ENCODE data around the gene SAMD1.

SAMD1 gene

GRCh38 chr19:14113762-14114414 is 23.3 kb upstream of the SAMD1 start:
- no peak for DNase-seq (ENCODE audit: low read depth, low spot score)
- no peak overlapping the region for H3K4me3 ChIP-seq (ENCODE audit: low read length)
- no peaks in the 10 kb centered on the region for H3K27me3 ChIP-seq (ENCODE audit: control insufficient read depth, insufficient read depth, low read length)
- WGBS (ENCODE audit: insufficient coverage, insufficient read length): no CpG with 5 or more reads among the region's 18 CpGs
- H3K4me1 ChIP-seq (ENCODE audit: control insufficient read depth, insufficient read depth, low read length): peaks cover 7% of the 10 kb centered on the region
- H3K27ac ChIP-seq (ENCODE audit: low read length): no peak overlapping the region
- no peaks in the 10 kb centered on the region for H3K9me3 ChIP-seq (ENCODE audit: control insufficient read depth, insufficient read depth, low read length)
- H3K36me3 ChIP-seq (ENCODE audit: control insufficient read depth, insufficient read depth, low read length): no peaks in the 10 kb centered on the region

DNA sequence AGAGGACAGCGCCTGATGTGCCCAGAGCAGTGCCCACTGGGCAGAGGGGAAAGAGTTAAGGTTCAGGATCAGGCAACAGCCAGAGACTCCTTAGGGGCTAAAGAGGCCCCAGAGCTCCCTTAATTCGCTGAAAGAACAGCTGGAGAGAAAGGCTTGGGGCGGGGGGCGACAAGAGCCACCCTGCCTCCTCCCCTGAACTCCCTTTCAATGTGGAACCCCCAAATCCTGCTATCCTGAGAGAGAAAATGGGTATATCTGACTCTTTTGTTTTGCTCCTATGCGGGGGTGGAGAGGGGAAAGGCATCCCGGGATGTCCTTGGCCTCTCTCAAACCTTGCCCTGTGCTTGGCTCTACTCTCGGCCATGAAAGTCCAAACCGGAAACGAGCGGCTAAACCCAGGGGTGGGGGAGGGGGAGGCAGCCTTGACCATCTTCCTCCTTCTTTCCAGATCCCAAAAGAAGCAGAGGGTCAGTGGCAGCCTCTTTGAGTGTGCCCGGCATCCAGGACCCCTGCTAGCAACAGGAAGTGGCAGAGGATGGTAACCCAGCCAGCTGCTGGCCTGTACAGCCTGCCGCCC is 22.3 kb upstream of the SAMD1 start:
- no peaks in the 10 kb centered on the region for H3K27me3 ChIP-seq (ENCODE audit: control insufficient read depth, insufficient read depth, low read length)
- H3K36me3 ChIP-seq (ENCODE audit: control insufficient read depth, insufficient read depth, low read length): no peaks in the 10 kb centered on the region
- no CpG with 5 or more reads among the region's 12 CpGs for WGBS (ENCODE audit: insufficient coverage, insufficient read length)
- DNase-seq (ENCODE audit: low read depth, low spot score): no peak
- no peaks in the 10 kb centered on the region for H3K9me3 ChIP-seq (ENCODE audit: control insufficient read depth, insufficient read depth, low read length)
- no peak overlapping the region for H3K27ac ChIP-seq (ENCODE audit: low read length)
- no peak overlapping the region for H3K4me3 ChIP-seq (ENCODE audit: low read length)
- H3K4me1 ChIP-seq (ENCODE audit: control insufficient read depth, insufficient read depth, low read length): peaks cover 7% of the 10 kb centered on the region

DNA sequence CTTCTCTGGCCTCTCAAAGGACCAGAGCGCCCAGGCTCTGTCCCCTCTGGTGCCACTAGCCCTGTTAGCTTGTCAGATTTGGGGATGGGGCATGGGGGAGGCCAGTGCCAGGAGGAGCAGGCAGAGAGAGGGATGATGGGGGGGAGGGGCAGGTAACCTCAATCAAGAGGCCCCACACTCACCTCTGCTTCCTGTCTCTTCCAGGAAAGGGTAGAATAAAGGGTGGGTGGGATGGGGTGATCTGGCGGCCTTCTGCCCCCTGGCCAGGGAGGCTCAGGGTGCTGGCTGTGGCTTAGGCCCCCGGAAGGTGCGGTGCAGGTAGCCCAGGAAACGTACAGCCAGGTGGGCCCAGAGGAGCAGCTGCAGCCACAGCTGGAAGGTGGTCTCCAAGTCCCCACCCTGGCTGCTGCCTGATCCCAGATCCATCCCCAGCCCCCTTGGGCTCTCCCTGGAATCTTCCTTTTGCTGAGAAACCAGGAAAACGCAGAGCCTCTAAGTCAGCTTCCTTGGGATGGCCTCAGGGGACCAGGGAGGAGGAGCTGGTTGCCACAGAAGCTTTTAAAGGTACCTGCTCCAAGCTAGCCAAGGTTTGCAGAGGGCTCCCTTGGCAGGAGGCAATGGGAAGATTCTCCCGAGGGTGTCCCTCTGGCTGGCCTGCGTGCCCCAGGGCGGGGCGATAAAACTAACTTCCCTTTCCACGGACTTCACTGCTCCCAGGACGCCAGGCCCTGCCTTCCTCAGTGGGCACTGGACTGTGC is 21.7 kb upstream of the SAMD1 start:
- H3K4me3 ChIP-seq (ENCODE audit: low read length): no peak overlapping the region
- H3K36me3 ChIP-seq (ENCODE audit: control insufficient read depth, insufficient read depth, low read length): no peaks in the 10 kb centered on the region
- H3K27ac ChIP-seq (ENCODE audit: low read length): no peak overlapping the region
- no peak for DNase-seq (ENCODE audit: low read depth, low spot score)
- H3K27me3 ChIP-seq (ENCODE audit: control insufficient read depth, insufficient read depth, low read length): no peaks in the 10 kb centered on the region
- H3K4me1 ChIP-seq (ENCODE audit: control insufficient read depth, insufficient read depth, low read length): peaks cover 7% of the 10 kb centered on the region
- H3K9me3 ChIP-seq (ENCODE audit: control insufficient read depth, insufficient read depth, low read length): no peaks in the 10 kb centered on the region
- WGBS (ENCODE audit: insufficient coverage, insufficient read length): no CpG with 5 or more reads among the region's 12 CpGs

GRCh38 chr19:14111486-14111885 is 20.9 kb upstream of the SAMD1 start:
- no peak overlapping the region for H3K4me3 ChIP-seq (ENCODE audit: low read length)
- no CpG with 5 or more reads among the region's 1 CpG for WGBS (ENCODE audit: insufficient coverage, insufficient read length)
- DNase-seq (ENCODE audit: low read depth, low spot score): no peak
- H3K27me3 ChIP-seq (ENCODE audit: control insufficient read depth, insufficient read depth, low read length): no peaks in the 10 kb centered on the region
- H3K9me3 ChIP-seq (ENCODE audit: control insufficient read depth, insufficient read depth, low read length): no peaks in the 10 kb centered on the region
- H3K36me3 ChIP-seq (ENCODE audit: control insufficient read depth, insufficient read depth, low read length): no peaks in the 10 kb centered on the region
- no peak overlapping the region for H3K27ac ChIP-seq (ENCODE audit: low read length)
- H3K4me1 ChIP-seq (ENCODE audit: control insufficient read depth, insufficient read depth, low read length): peaks cover 7% of the 10 kb centered on the region

GRCh38 chr19:14110650-14111049 is 20.1 kb upstream of the SAMD1 start:
- no peak for DNase-seq (ENCODE audit: low read depth, low spot score)
- H3K36me3 ChIP-seq (ENCODE audit: control insufficient read depth, insufficient read depth, low read length): no peaks in the 10 kb centered on the region
- no peak overlapping the region for H3K27ac ChIP-seq (ENCODE audit: low read length)
- no peaks in the 10 kb centered on the region for H3K27me3 ChIP-seq (ENCODE audit: control insufficient read depth, insufficient read depth, low read length)
- no peak overlapping the region for H3K4me3 ChIP-seq (ENCODE audit: low read length)
- H3K4me1 ChIP-seq (ENCODE audit: control insufficient read depth, insufficient read depth, low read length): peaks cover 7% of the 10 kb centered on the region
- no peaks in the 10 kb centered on the region for H3K9me3 ChIP-seq (ENCODE audit: control insufficient read depth, insufficient read depth, low read length)
- no CpG with 5 or more reads among the region's 2 CpGs for WGBS (ENCODE audit: insufficient coverage, insufficient read length)

DNA sequence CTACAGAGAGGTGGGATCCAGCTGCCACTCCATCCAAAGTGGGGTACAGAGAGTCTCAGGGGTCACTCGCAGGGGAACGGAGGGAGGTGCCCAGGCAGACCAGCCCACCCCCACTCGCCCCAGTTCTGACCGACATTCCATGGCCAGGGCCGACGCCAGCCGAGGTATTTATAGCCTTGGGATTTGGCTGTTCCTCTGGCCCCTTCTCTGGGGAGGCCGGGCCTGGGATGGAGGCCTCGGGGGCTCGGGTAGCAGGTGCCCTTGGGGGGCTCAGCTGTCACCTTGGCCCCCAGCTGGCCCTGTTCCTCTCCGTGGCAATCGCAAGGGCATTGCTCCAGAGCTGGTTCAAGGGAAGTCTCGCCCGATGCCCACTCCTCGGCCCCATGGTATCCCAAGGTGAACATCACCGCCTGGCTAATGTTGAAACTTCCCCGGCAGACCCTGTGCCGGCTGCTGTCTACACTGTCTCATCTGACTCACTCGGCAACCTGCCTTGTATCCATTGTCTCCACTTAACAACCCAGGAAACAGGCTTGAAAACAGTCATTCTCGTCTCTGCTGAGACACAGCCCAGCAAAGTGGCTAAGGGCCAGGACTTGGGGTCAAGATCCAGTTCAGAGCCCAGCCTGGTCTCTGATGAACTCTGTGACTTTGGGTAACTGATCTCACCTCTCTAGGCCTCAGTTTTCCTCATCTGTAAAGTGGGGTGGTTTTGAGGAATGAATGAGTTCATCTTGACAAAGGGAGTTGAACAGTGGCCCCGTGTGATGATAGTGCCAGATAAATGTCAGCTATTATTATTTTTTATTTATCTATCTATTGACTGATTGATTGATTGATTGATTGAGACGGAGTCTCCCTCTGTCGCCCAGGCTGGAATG is 17.3 kb upstream of the SAMD1 start:
- Histone ChIP-seq H3K4me3 (ENCODE audit: low read length) (no peak overlapping the region), H3K27ac (ENCODE audit: low read length) (no peak overlapping the region), H3K36me3 (ENCODE audit: control insufficient read depth, insufficient read depth, low read length) (no peaks in the 10 kb centered on the region; the same call in 1 of the 2 replicates), H3K4me1 (ENCODE audit: control insufficient read depth, insufficient read depth, low read length) (peaks cover 3% of the 10 kb centered on the region; the same call in 1 of the 2 replicates), H3K9me3 (ENCODE audit: control insufficient read depth, insufficient read depth, low read length) (no peaks in the 10 kb centered on the region), H3K27me3 (ENCODE audit: control insufficient read depth, insufficient read depth, low read length) (no peaks in the 10 kb centered on the region)
- no peak for DNase-seq (ENCODE audit: low read depth, low spot score)
- no CpG with 5 or more reads among the region's 23 CpGs for WGBS (ENCODE audit: insufficient coverage, insufficient read length)

- H3K27me3 ChIP-seq (ENCODE audit: control insufficient read depth, insufficient read depth, low read length): no peaks in the 10 kb centered on the region
- no peak overlapping the region for H3K27ac ChIP-seq (ENCODE audit: low read length)
- no peaks in the 10 kb centered on the region for H3K9me3 ChIP-seq (ENCODE audit: control insufficient read depth, insufficient read depth, low read length)
- H3K36me3 ChIP-seq (ENCODE audit: control insufficient read depth, insufficient read depth, low read length): no peaks in the 10 kb centered on the region; the same call in 1 of the 2 replicates
- H3K4me3 ChIP-seq (ENCODE audit: low read length): no peak overlapping the region
- no peak for DNase-seq (ENCODE audit: low read depth, low spot score)
- WGBS (ENCODE audit: insufficient coverage, insufficient read length): no CpG with 5 or more reads among the region's 16 CpGs
- no peaks in the 10 kb centered on the region for H3K4me1 ChIP-seq (ENCODE audit: control insufficient read depth, insufficient read depth, low read length)
These were observed 16.3 kb upstream of the SAMD1 start for GRCh38 chr19:14106840-14107239.

DNA sequence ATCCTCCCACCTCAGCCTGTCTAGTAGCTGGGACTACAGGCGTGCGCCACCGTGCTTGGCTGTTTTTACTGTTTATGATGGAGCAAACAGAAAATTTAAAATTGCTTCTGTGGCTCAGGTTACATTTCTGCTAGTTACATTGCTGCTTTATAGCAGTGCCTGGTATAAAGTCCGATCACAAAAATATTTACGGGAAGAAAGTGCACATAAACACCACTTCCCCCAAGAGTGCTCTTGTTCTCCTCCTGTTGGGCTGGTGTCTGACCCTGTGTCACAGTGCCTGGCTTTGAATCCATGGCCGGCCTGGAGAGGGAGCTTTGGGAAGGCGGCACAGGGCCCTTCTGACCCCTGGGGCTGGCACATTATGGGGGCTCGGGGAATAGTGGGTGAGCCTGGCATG is 15.1 kb upstream of the SAMD1 start:
- Histone ChIP-seq H3K36me3 (ENCODE audit: control insufficient read depth, insufficient read depth, low read length) (no peaks in the 10 kb centered on the region; the same call in 1 of the 2 replicates), H3K27ac (ENCODE audit: low read length) (no peak overlapping the region), H3K9me3 (ENCODE audit: control insufficient read depth, insufficient read depth, low read length) (no peaks in the 10 kb centered on the region), H3K27me3 (ENCODE audit: control insufficient read depth, insufficient read depth, low read length) (no peaks in the 10 kb centered on the region), H3K4me3 (ENCODE audit: low read length) (no peak overlapping the region), H3K4me1 (ENCODE audit: control insufficient read depth, insufficient read depth, low read length) (no peaks in the 10 kb centered on the region)
- WGBS (ENCODE audit: insufficient coverage, insufficient read length): no CpG with 5 or more reads among the region's 8 CpGs
- DNase-seq (ENCODE audit: low read depth, low spot score): no peak

GRCh38 chr19:14103310-14103709 is 12.8 kb upstream of the SAMD1 start:
- no peak for DNase-seq (ENCODE audit: low read depth, low spot score)
- Histone ChIP-seq H3K4me3 (ENCODE audit: low read length) (no peak overlapping the region), H3K36me3 (ENCODE audit: control insufficient read depth, insufficient read depth, low read length) (no peaks in the 10 kb centered on the region; the same call in 1 of the 2 replicates), H3K27ac (ENCODE audit: low read length) (no peak overlapping the region), H3K4me1 (ENCODE audit: control insufficient read depth, insufficient read depth, low read length) (no peaks in the 10 kb centered on the region), H3K9me3 (ENCODE audit: control insufficient read depth, insufficient read depth, low read length) (no peaks in the 10 kb centered on the region), H3K27me3 (ENCODE audit: control insufficient read depth, insufficient read depth, low read length) (no peaks in the 10 kb centered on the region)
- no CpG with 5 or more reads among the region's 1 CpG for WGBS (ENCODE audit: insufficient coverage, insufficient read length)

DNA sequence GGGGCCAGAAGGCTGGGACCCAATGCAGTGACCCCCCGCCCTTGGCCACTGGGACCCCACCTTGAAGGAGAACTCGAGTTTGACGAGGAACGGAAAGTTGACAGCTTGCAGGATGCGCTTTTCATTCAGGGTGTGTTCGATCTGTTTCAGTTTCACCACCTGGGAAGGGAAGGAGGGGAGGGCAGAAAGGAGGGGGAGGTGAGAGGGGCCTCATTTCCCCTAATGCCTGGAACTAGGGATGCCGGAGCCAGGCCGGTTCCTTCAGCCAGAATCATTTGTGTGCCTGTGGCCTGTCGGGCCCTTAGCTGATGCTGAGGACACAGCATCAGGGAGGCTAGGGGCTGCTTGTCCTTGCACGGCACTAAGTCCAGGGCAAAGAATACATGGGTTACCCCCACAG is 12.2 kb upstream of the SAMD1 start:
- Histone ChIP-seq H3K27ac (ENCODE audit: low read length) (no peak overlapping the region), H3K4me1 (ENCODE audit: control insufficient read depth, insufficient read depth, low read length) (no peaks in the 10 kb centered on the region), H3K36me3 (ENCODE audit: control insufficient read depth, insufficient read depth, low read length) (no peaks in the 10 kb centered on the region; the same call in 1 of the 2 replicates), H3K27me3 (ENCODE audit: control insufficient read depth, insufficient read depth, low read length) (no peaks in the 10 kb centered on the region), H3K4me3 (ENCODE audit: low read length) (no peak overlapping the region), H3K9me3 (ENCODE audit: control insufficient read depth, insufficient read depth, low read length) (no peaks in the 10 kb centered on the region)
- no peak for DNase-seq (ENCODE audit: low read depth, low spot score)
- no CpG with 5 or more reads among the region's 10 CpGs for WGBS (ENCODE audit: insufficient coverage, insufficient read length)
